Mucosa of rectum (tissue), 2 donors: ENCODE data around the gene RPS6KB2.
A peak's percentile ranks its signal among the peaks of the same experiment; 100 is the strongest.

Experiments
- H3K27ac ChIP-seq, 2 donors: one replicate each; pipeline ENCODE4 v1.7.0; 2013; ENCODE audit warnings: inconsistent platforms in 2 of 2, low read depth in 2 of 2, low read length in 2 of 2
- H3K27me3 ChIP-seq, 2 donors: one replicate each; pipeline ENCODE4 v1.7.0; 2013; ENCODE audit warnings: low read length in 2 of 2; ENCODE audit not compliant: control insufficient read depth in 2 of 2, insufficient read depth in 2 of 2
- H3K36me3 ChIP-seq, 2 donors: one replicate each; pipeline ENCODE4 v1.7.0; 2013; ENCODE audit warnings: low read length in 2 of 2; ENCODE audit not compliant: control insufficient read depth in 2 of 2, insufficient read depth in 2 of 2
- H3K4me1 ChIP-seq, 2 donors: one replicate each; pipeline ENCODE4 v1.7.0; 2013; ENCODE audit warnings: low read length in 2 of 2, mild to moderate bottlenecking in 1 of 2; ENCODE audit not compliant: control insufficient read depth in 2 of 2, insufficient read depth in 2 of 2
- H3K4me3 ChIP-seq, 2 donors: one replicate each; pipeline ENCODE4 v1.7.0; 2013; ENCODE audit warnings: low read length in 2 of 2
- H3K9ac ChIP-seq, 2 donors: one replicate each; pipeline ENCODE4 v1.7.0; 2013; ENCODE audit warnings: low read length in 2 of 2, low read depth in 1 of 2, mild to moderate bottlenecking in 1 of 2
- H3K9me3 ChIP-seq, 2 donors: one replicate each; pipeline ENCODE4 v1.7.0; 2013; ENCODE audit warnings: low read length in 2 of 2; ENCODE audit not compliant: control insufficient read depth in 2 of 2
- donor health status: healthy.
- donor health status: Normal muscosa, but diverticular disease.

Gene RPS6KB2

DNA sequence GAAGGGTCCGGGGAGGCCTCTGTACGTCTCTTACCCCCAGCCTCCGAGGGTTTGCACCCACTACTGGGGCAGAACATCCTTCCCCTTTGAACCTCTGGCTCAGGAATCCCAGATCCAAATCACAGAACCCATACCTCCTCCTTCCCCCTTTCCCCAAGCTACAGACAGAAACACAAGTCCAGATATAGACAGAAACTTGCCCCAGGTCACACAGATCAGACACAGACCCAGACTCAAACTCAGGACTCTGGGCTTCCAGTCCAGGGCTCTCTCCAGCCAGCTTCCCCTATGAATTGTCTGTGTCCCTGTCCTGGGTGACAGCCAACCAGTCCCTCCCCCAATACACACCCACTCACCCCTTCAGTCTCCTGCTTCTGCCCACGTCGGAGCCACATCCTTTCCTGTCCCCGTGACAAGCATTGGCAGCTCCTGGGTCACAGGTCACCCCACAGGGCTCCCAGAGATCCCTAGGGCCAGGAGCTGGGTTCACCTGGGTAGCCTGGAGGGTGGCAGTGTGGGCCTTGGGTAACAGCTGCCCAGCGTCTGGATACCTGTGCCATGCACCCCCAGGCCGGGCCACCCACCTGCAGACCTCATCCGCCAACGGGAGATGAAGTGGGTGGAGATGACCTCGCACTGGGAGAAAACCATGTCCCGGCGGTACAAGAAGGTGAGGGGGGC, 23.6 kb upstream of the RPS6KB2 start:
- Histone ChIP-seq H3K36me3 (peaks cover 0 to 3% of the 10 kb centered on the region in 2 donors), H3K9me3 (no peaks in the 10 kb centered on the region), H3K4me1 (peaks cover 21 to 32% of the 10 kb centered on the region in 2 donors), H3K9ac (peak overlapping the region in 1 of 2 donors; percentile 68), H3K27ac (peak overlapping the region in 1 of 2 donors; percentile 97), H3K4me3 (peak overlapping the region; percentile 12 to 69), H3K27me3 (no peaks in the 10 kb centered on the region)

DNA sequence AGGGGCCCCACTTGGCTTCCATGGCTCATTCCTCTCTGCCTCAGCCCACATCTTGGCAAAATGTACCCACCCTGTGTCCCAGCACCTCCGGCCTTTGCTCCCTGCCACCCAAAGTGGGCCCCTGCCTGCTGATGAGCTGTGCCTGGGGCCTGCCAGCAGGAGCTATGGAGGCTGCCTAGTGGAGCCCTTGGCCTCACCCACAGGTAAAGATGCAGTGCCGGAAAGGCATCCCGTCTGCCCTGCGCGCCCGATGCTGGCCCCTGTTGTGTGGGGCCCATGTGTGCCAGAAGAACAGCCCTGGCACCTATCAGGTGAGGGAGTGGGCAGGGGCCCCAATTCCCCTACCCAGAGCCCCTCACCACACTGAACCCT, 23.1 kb upstream of the RPS6KB2 start:
- peaks cover 0 to under 1% of the 10 kb centered on the region in 2 donors for H3K36me3 ChIP-seq
- H3K9ac ChIP-seq = peak overlapping the region in 1 of 2 donors; percentile 68
- H3K27ac ChIP-seq = peak overlapping the region in 1 of 2 donors; percentile 97
- H3K4me1 ChIP-seq = peaks cover 20 to 31% of the 10 kb centered on the region in 2 donors
- peak overlapping the region; percentile 12 to 69 for H3K4me3 ChIP-seq
- H3K9me3 ChIP-seq = no peaks in the 10 kb centered on the region
- no peaks in the 10 kb centered on the region for H3K27me3 ChIP-seq

DNA sequence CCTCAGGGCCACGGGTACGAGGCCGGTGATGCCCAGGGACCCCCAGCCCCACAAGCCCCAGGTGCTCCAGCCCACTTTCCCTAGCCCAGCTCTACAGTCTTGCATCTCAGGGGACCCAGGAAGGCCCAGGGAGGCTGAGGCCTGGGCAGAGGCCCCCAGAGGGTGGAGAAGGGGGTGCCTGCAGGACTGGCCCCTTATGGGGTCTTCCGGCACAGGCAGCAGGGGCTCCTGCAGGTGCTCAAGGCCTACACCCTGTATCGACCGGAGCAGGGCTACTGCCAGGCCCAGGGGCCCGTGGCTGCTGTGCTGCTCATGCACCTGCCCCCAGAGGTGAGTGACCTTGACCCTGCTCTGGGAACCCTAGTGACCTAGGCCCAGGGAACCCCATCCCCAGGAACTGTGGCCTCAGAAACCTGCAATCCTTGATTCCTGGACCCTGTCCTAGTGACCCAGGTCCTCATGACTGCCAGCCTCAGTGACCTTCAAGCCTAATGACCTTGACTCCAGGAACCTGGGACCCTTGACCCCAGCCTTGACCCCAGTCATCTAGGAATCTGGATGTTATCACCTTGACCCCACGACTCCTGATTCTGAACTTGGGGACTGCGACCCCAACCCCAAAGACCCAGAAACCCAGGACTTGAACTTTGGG, 22.5 kb upstream of the RPS6KB2 start:
- Histone ChIP-seq H3K4me3 (peak overlapping the region in 1 of 2 donors; percentile 26), H3K27me3 (peaks cover 0 to under 1% of the 10 kb centered on the region in 2 donors), H3K27ac (no peak overlapping the region), H3K9ac (no peak overlapping the region), H3K9me3 (no peaks in the 10 kb centered on the region), H3K4me1 (peaks cover 16 to 29% of the 10 kb centered on the region in 2 donors), H3K36me3 (no peaks in the 10 kb centered on the region)

DNA sequence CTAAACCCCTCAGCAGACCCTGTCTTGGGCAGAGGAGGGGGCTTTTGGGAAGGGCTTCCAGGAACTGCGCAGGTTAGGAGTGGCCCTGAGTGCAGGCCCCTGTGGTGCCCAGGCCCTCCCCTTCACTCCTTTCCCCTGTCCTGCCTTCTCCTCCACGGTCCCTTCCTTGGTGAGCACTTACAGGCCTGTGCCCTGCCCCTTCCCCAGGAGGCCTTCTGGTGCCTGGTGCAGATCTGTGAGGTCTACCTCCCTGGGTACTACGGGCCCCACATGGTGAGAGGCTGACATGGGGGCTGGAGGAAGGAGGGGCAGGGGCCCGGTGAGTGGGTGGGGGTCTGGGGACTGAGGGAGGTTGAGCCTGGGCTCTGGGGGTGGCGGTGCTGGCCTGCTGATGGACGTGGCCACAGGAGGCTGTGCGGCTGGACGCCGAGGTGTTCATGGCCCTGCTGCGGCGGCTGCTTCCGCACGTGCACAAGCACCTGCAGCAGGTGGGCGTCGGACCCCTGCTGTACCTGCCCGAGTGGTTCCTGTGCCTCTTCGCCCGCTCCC, 21.8 kb upstream of the RPS6KB2 start:
- Histone ChIP-seq H3K27me3 (peaks cover 2 to 3% of the 10 kb centered on the region in 2 donors), H3K27ac (peak overlapping the region in 1 of 2 donors; percentile 38), H3K9ac (no peak overlapping the region)

DNA sequence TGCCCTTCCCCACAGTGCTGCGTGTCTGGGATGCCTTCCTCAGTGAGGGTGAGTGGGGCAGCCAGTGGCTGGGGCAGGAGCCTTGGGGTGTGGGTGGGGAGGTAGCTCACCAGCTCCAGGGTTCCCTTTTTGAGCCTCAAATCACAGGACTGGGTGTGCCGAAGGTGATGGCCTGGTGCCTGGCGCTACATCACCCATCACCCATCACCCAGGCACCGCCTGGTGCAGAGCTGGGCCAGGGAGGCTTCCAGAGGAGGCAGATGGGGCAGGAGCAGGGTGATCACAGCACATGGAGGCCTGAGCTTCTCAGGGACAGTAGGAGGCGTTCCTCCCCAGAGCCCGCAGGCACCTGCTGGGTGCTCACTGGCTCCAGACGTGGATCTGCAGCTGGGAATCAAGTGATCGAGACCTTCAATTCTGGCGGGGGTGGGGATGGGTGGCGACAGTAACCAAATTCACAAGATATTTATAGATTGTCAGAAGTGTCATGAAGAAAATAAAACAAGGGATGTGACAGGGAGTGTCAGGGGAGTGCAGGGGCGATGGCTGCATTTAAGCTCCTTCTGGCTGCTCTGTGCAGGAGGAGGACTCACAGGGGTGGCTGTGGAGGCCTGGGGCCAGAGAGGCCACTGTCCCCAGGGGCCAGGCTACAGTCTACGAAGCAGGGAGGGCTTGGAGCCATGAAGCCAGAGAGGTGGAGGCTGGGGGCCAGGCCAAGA, 21.2 kb upstream of the RPS6KB2 start:
- H3K4me3 ChIP-seq = no peak overlapping the region
- H3K4me1 ChIP-seq = peaks cover 10 to 28% of the 10 kb centered on the region in 2 donors
- H3K27me3 ChIP-seq = peaks cover 2 to 9% of the 10 kb centered on the region in 2 donors
- H3K9ac ChIP-seq = no peak overlapping the region
- peak overlapping the region in 1 of 2 donors; percentile 38 for H3K27ac ChIP-seq
- H3K9me3 ChIP-seq = no peaks in the 10 kb centered on the region
- no peaks in the 10 kb centered on the region for H3K36me3 ChIP-seq

More for the DNA sequence above, 21.8 kb upstream of the RPS6KB2 start:
- Histone ChIP-seq H3K9me3 (no peaks in the 10 kb centered on the region), H3K36me3 (no peaks in the 10 kb centered on the region), H3K4me3 (peak overlapping the region in 1 of 2 donors; percentile 5), H3K4me1 (peaks cover 12 to 28% of the 10 kb centered on the region in 2 donors)

DNA sequence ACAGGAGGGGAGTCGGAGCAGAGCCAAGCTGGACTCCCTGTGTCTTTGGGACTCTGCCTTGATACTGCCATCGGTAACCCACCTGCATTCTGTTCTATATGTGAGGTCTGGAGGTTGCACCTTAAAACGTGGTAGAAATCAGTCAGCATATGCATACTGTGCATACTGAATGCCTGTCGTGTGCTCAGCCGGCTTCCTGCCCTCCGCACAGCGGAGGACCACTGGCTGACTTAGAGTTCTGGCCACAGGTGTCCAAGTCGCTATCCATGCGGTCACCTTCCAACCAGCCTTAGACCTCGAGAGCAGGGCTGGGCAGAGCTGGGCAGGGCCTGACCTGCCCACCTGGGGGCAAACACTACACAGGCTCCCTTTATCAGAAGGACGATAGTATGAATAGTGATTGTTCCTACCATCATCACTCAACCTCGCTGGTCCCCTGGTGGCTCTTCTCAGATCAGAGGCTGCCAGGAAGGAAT, 20.6 kb upstream of the RPS6KB2 start:
- Histone ChIP-seq H3K36me3 (no peaks in the 10 kb centered on the region), H3K9me3 (no peaks in the 10 kb centered on the region), H3K4me3 (no peak overlapping the region), H3K27ac (peak overlapping the region in 1 of 2 donors; percentile 79), H3K9ac (peak overlapping the region in 1 of 2 donors; percentile 1), H3K4me1 (peaks cover 7 to 26% of the 10 kb centered on the region in 2 donors), H3K27me3 (peaks cover 2 to 15% of the 10 kb centered on the region in 2 donors)

DNA sequence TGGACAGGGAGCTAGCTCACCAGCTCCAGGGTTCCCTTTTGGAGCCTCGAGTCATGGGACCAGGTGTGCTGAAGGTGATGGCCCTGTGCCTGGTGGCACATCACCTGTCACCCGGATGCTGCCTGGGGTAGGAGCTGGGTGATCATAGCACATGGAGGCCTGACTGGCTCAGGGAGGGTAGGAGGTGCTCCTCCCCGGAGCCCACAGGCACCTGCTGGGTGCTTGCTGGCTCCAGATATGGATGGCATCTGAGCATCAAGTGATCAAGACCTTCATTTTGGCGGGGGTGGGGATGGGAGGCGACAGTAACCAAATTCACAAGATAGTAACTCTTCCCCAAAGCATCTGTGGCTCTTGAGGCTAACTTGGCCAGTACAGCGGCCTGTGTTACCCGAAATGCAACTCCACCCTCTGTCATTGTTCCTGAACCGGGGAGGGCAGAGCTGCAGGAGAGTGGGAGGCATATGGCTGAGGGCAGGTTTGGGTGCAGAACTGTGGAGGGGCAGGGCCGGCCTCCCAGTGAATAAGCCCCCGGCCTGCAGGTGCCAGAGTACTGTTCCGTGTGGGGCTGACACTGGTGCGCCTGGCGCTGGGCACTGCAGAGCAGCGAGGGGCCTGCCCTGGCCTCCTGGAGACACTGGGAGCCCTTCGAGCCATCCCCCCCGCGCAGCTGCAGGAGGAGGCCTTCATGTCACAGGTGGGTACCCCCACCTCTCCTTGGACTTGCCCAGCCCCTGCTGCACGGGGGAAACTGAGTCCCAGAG, 19.7 kb upstream of the RPS6KB2 start:
- Histone ChIP-seq H3K4me1 (peaks cover 7 to 26% of the 10 kb centered on the region in 2 donors), H3K36me3 (no peaks in the 10 kb centered on the region), H3K4me3 (peak overlapping the region in 1 of 2 donors; percentile 20), H3K9ac (peak overlapping the region in 1 of 2 donors; percentile 47), H3K27ac (peak overlapping the region in 1 of 2 donors; percentile 79), H3K9me3 (no peaks in the 10 kb centered on the region), H3K27me3 (peaks cover 2 to 18% of the 10 kb centered on the region in 2 donors)

DNA sequence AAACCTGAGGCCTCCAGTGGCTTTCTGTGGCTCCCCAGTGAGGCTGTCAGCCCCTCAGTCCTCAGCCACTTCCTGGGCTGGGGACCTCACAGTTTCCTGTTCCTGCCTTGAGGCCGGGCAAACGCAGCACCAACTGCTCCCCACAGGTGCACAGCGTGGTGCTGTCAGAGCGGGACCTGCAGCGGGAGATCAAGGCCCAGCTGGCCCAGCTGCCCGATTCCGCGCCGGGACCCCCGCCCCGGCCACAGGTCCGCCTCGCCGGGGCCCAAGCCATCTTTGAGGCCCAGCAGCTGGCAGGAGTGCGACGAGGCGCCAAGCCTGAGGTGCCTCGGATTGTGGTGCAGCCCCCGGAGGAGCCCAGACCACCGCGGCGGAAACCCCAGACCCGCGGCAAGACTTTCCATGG, 19.0 kb upstream of the RPS6KB2 start:
- peaks cover 2 to 18% of the 10 kb centered on the region in 2 donors for H3K27me3 ChIP-seq
- no peaks in the 10 kb centered on the region for H3K9me3 ChIP-seq
- peak overlapping the region in 1 of 2 donors; percentile 42 for H3K9ac ChIP-seq
- H3K27ac ChIP-seq = peak overlapping the region; percentile 57 to 85
- H3K4me1 ChIP-seq = peaks cover 7 to 26% of the 10 kb centered on the region in 2 donors
- peak overlapping the region; percentile 17 to 44 for H3K4me3 ChIP-seq
- H3K36me3 ChIP-seq = no peaks in the 10 kb centered on the region

DNA sequence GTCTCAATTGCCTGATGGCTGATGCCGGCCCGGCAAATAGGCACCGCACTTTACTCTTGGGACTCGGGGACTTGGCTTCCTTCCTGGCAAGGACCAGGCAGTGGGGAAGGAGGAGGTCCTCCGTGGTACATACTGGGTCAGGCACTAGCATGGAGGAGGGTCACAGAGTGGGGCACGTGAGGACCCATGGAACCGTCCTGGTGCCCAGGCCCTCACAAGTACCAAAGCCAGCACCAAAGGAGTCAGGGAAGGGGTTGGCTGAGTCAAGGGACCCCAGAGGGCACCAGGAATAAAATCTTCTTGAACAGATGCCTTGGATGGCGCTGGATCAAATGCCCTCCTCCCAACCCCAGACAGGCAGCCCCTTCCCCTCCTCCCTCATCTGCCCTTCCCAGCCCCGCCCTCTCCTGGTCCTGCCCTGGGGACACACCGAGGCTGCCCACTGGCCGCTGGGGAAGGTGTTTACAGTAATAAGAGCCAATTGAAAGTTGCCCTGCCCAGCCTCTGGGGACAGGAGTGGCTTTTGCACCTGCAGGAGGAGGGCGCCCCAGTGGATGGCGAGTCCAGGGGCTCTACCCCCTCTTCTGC, 18.4 kb upstream of the RPS6KB2 start:
- Histone ChIP-seq H3K9me3 (no peaks in the 10 kb centered on the region), H3K4me1 (peaks cover 7 to 27% of the 10 kb centered on the region in 2 donors), H3K36me3 (no peaks in the 10 kb centered on the region), H3K9ac (peak overlapping the region; percentile 42 to 47), H3K27ac (peak overlapping the region; percentile 57 to 85), H3K27me3 (peaks cover 2 to 18% of the 10 kb centered on the region in 2 donors), H3K4me3 (peak overlapping the region; percentile 17 to 44)
